Measurements from ENCODE around the gene SULT4A1. TPM values are rescaled to one million over a fixed set of nuclear protein-coding genes. Genes with fewer than 3 reads are reported as not detected.

The SULT4A1 gene
- total and polyA plus RNA-seq, 10 of the 15 experiments (the other 5 are each of a cell fraction or from before 2014, with no cell fraction given) = not detected

DNA sequence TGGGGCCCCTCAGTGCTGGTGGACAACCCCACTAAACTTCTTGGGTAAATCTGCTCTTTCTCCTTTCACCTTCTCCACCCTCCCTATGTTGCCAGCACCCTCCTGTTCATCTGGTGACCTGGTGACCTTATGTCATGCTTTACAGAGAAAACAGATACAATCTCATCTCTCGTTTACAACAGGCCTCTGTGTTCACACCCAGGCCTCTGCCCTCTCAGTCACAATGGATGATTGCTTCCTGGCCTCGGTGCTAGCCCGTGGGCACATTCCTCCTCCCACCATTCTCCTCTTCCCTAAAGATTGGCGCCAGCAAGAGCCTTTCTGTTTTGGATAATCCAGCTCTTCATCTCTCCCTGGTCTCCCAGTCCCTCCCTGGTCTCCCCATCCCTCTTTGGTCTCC, 49.0 kb upstream of the SULT4A1 start:
- RAD21 ChIA-PET (ENCODE audit: unreplicated experiment) = no interaction called here
- no peaks in the 10 kb centered on the region for H3K79me2 ChIP-seq (ENCODE audit: control insufficient read depth, insufficient read depth, low read length)
- H3K9ac ChIP-seq (ENCODE audit: control insufficient read depth, insufficient read depth, low read length) = no peak overlapping the region
- CTCF ChIA-PET = no interaction called here
- 0% methylated on average over 4 of the region's 4 CpGs for WGBS (ENCODE audit: insufficient coverage, insufficient replicate concordance, low lambda C conversion rate, missing lambda C conversion rate)
- peaks cover 0 to 6% of the 10 kb centered on the region in 2 experiments; a peak in 2 of 4 replicates for H3K27me3 ChIP-seq (replicated peaks in 1 of 2; ENCODE audit: control insufficient read depth in 2 of 2, insufficient read depth in 2 of 2, low read length in 1 of 2)
- no peak for DNase-seq (ENCODE audit: low read depth, low spot score)
- ATAC-seq = no peak
- POLR2A ChIA-PET = no interaction called here
- SMC1A ChIA-PET (ENCODE audit: uncharacterized antibody, unreplicated experiment) = no interaction called here
- no peak overlapping the region for H3K4me3 ChIP-seq
- no peak for TF ChIP-seq SUPT20H (IDR thresholded peaks at IDR 0.05; ENCODE audit: borderline replicate concordance, control insufficient read depth, low read depth, low read length)
- TF ChIP-seq WRNIP1 (IDR thresholded peaks at IDR 0.05; ENCODE audit: borderline replicate concordance, low read depth, low read length) = no peak
- TF ChIP-seq EP300 (IDR thresholded peaks at IDR 0.05; ENCODE audit: borderline replicate concordance in 1 of 2, control insufficient read depth in 1 of 2, low read depth in 2 of 2, low read length in 2 of 2) = no peak
- TF ChIP-seq FOS (IDR thresholded peaks at IDR 0.05; ENCODE audit: borderline replicate concordance, extremely low read depth, insufficient read length) = no peak
- no peak for TF ChIP-seq PAX8 (IDR thresholded peaks at IDR 0.05)
- TF ChIP-seq, protein P1, sequence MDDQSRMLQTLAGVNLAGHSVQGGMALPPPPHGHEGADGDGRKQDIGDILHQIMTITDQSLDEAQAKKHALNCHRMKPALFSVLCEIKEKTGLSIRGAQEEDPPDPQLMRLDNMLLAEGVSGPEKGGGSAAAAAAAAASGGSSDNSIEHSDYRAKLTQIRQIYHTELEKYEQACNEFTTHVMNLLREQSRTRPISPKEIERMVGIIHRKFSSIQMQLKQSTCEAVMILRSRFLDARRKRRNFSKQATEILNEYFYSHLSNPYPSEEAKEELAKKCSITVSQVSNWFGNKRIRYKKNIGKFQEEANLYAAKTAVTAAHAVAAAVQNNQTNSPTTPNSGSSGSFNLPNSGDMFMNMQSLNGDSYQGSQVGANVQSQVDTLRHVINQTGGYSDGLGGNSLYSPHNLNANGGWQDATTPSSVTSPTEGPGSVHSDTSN (IDR thresholded peaks at IDR 0.05; ENCODE audit: insufficient replicate concordance, low read depth, low read length) = no peak
- no peak for TF ChIP-seq MYC (IDR thresholded peaks at IDR 0.05; ENCODE audit: insufficient read depth, insufficient read length, insufficient replicate concordance, low read length, severe bottlenecking)
- no peak for TF ChIP-seq NFXL1 (IDR thresholded peaks at IDR 0.05; ENCODE audit: borderline replicate concordance)
- no peak for TF ChIP-seq YBX1 (IDR thresholded peaks at IDR 0.05)
- TF ChIP-seq SIX5 (IDR thresholded peaks at IDR 0.05; ENCODE audit: low read depth, low read length, severe bottlenecking) = no peak
- no peak for TF ChIP-seq POLR2A (IDR thresholded peaks at IDR 0.05; ENCODE audit: low read depth, low read length)
- no peak for TF ChIP-seq KDM1A (IDR thresholded peaks at IDR 0.05; ENCODE audit: borderline replicate concordance)
- no peak for TF ChIP-seq IRF3 (IDR thresholded peaks at IDR 0.05)
- TF ChIP-seq NR2C2 (IDR thresholded peaks at IDR 0.05; ENCODE audit: borderline replicate concordance, control insufficient read depth, insufficient read length, low read depth) = no peak
- no peak for TF ChIP-seq SPI1 (IDR thresholded peaks at IDR 0.05; ENCODE audit: borderline replicate concordance, insufficient read depth, low read depth, low read length)
- TF ChIP-seq BCL11A (IDR thresholded peaks at IDR 0.05; ENCODE audit: low read depth, low read length) = no peak
- TF ChIP-seq IRF4 (IDR thresholded peaks at IDR 0.05; ENCODE audit: low read depth, low read length) = no peak
- no peak for FAIRE-seq
- no peak overlapping the region for H3K27ac ChIP-seq (ENCODE audit: control insufficient read depth, insufficient read depth)
- H3K36me3 ChIP-seq (ENCODE audit: control insufficient read depth in 2 of 2, insufficient read depth in 2 of 2, low read length in 1 of 2) = no peaks in the 10 kb centered on the region
- no peaks in the 10 kb centered on the region for H3K4me1 ChIP-seq (ENCODE audit: control insufficient read depth, insufficient read depth, low read length)
- H3K9me3 ChIP-seq (replicated peaks; ENCODE audit: control insufficient read depth, insufficient read depth, low read length) = no peaks in the 10 kb centered on the region
- no peak overlapping the region for H3K4me2 ChIP-seq (ENCODE audit: control insufficient read depth, insufficient read depth)
- intact Hi-C loops (cut with micrococcal nuclease; ENCODE audit: unreplicated experiment) = no loop called here
- BruUV-seq (replicated peaks) = no TSS peak
- in situ Hi-C loops (cut with MboI) = no loop called here
- H4K20me1 ChIP-seq (ENCODE audit: control insufficient read depth, insufficient read depth) = no peaks in the 10 kb centered on the region
- no peak overlapping the region for H2AFZ ChIP-seq (ENCODE audit: control insufficient read depth, low read depth, low read length)

All from GM12878 (cell line).